Heart left ventricle (tissue), 13 donors: Measurements from ENCODE around the gene GALNT2.

ENCODE experiments used
- POLR2A ChIP-seq, 2 donors: fragments of 450-650 bp; IDR thresholded peaks; one replicate each; pipeline ENCODE4 v1.6.1; 2017; ENCODE audit warnings: antibody characterized with exemption in 2 of 2, mild to moderate bottlenecking in 2 of 2, moderate library complexity in 2 of 2
- TF ChIP-seq, protein P1 (sequence below), 12 donors: fragments of 200-600 bp; sonication (generic) in 4 of 12; IDR thresholded peaks; one replicate each; pipeline versions ENCODE4 v1.5.0 to v1.8.0; 2018 to 2022; ENCODE audit warnings: antibody characterized with exemption in 12 of 12, mild to moderate bottlenecking in 5 of 12
- donor health status: ischemic (EF 13 %, LVEDD 7.1; RV severe dilation, severe dysfunction).
- donor health status: DM: no; HTN: yes; CAD: no.
- donor health status: DM: no; HTN: no; CAD: no.
- donor health status: ischemic (EF 25% LVEDD 6.9; RV normal size, moderate dysfunction).
- donor health status: ischemic (EF 25% LVEDD 5.7; RV mildly dilated, moderate dysfunction).
- donor health status: ischemic (EF 35%, LVEDD 5.7; RV mildly dilated, moderate dysfunction).
- donor health status: nonischemic (EF 11% LVEDD 7.7; RV severe dilation, severe dysfunction).
- donor health status: DM: yes; HTN: yes; CAD: no.
- donor health status: PGD.
- donor health status: ischemic (EF 29% LVEDD 5.4; RV normal size, mild dysfunction).
- donor health status: nonischemic (EF 23%, LVEDD 6.1; RV moderate dilation, normal function).

GRCh38 chr1:230176326-230176725 is 109.3 kb downstream of the GALNT2 start:
- TF ChIP-seq, protein P1, sequence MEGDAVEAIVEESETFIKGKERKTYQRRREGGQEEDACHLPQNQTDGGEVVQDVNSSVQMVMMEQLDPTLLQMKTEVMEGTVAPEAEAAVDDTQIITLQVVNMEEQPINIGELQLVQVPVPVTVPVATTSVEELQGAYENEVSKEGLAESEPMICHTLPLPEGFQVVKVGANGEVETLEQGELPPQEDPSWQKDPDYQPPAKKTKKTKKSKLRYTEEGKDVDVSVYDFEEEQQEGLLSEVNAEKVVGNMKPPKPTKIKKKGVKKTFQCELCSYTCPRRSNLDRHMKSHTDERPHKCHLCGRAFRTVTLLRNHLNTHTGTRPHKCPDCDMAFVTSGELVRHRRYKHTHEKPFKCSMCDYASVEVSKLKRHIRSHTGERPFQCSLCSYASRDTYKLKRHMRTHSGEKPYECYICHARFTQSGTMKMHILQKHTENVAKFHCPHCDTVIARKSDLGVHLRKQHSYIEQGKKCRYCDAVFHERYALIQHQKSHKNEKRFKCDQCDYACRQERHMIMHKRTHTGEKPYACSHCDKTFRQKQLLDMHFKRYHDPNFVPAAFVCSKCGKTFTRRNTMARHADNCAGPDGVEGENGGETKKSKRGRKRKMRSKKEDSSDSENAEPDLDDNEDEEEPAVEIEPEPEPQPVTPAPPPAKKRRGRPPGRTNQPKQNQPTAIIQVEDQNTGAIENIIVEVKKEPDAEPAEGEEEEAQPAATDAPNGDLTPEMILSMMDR (IDR thresholded peaks at IDR 0.05) = no peak
- TF ChIP-seq POLR2A (IDR thresholded peaks at IDR 0.05) = no peak
